GM18507 (cell line): ENCODE data around the gene ZNF205.
"Not testable (repeated sequence)": the region's sequence is repeated elsewhere in the genome, so short reads cannot be mapped to it uniquely, and the experiment has no call there.

Experiments used
- DNase-seq: peaks from one replicate; pipeline ENCODE4 v3.0.0; 2011; ENCODE audit warnings: low read depth; ENCODE audit not compliant: insufficient read length; ENCODE audit errors: extremely low spot score
- FAIRE-seq: peaks from 2 replicates; lab custom pipeline; 2011; peaks lifted over from hg19 to GRCh38; lab: Jason Lieb, UNC

ZNF205 gene

GRCh38 chr16:3083408-3083807, 29.0 kb upstream of the ZNF205 start:
- FAIRE-seq, DNase-seq: not testable (repeated sequence)

- FAIRE-seq (no peak), DNase-seq (no peak)
Observed at GRCh38 chr16:3084491-3084890, 27.9 kb upstream of the ZNF205 start.

GRCh38 chr16:3084969-3085670, 27.3 kb upstream of the ZNF205 start:
- DNase-seq (no peak), FAIRE-seq (no peak)

GRCh38 chr16:3085868-3086595, 26.4 kb upstream of the ZNF205 start:
- DNase-seq: no peak
- no peak for FAIRE-seq

GRCh38 chr16:3086596-3087242, 25.7 kb upstream of the ZNF205 start:
- FAIRE-seq: no peak
- no peak for DNase-seq

GRCh38 chr16:3087243-3088235, 24.8 kb upstream of the ZNF205 start:
- FAIRE-seq: no peak
- no peak for DNase-seq

GRCh38 chr16:3088450-3088849, 23.9 kb upstream of the ZNF205 start:
- FAIRE-seq: no peak
- no peak for DNase-seq

- DNase-seq: no peak
- no peak for FAIRE-seq
Observed at GRCh38 chr16:3088925-3089716, 23.3 kb upstream of the ZNF205 start.

- no peak for DNase-seq
- FAIRE-seq: no peak
Observed at GRCh38 chr16:3089717-3090592, 22.4 kb upstream of the ZNF205 start.

GRCh38 chr16:3091551-3091950, 20.8 kb upstream of the ZNF205 start:
- no peak for DNase-seq
- FAIRE-seq: no peak

- FAIRE-seq (no peak), DNase-seq (no peak)
Observed at GRCh38 chr16:3092501-3092941, 19.9 kb upstream of the ZNF205 start.

GRCh38 chr16:3094289-3095027, 17.9 kb upstream of the ZNF205 start:
- peak; percentile 44 for FAIRE-seq
- DNase-seq: no peak

- FAIRE-seq: peak; percentile 73
- peak; percentile 64 for DNase-seq
Observed at GRCh38 chr16:3095869-3096268, 16.5 kb upstream of the ZNF205 start.

- no peak for DNase-seq
- FAIRE-seq: no peak
Observed at GRCh38 chr16:3096362-3096761, 16.0 kb upstream of the ZNF205 start.

GRCh38 chr16:3097266-3097665, 15.1 kb upstream of the ZNF205 start:
- DNase-seq: no peak
- no peak for FAIRE-seq

GRCh38 chr16:3098459-3099394, 13.7 kb upstream of the ZNF205 start, which contains the start of gene ZSCAN10:
Gene ZSCAN10, minus strand, starts transcription at chr16:3099294. Its CDS starts 6,357 bp downstream, at chr16:3092937.
- FAIRE-seq: no peak
- no peak for DNase-seq
